ENCODE data around the gene ATP10B.
"Not testable (repeated sequence)": the region's sequence is repeated elsewhere in the genome, so short reads cannot be mapped to it uniquely, and the experiment has no call there.

The ATP10B gene

GRCh38 chr5:160757194-160757593 is 94.8 kb downstream of the ATP10B start:
- no peak for DNase-seq (ENCODE audit: low read depth)

- DNase-seq (ENCODE audit: low read depth), result no peak
Measured at GRCh38 chr5:160750938-160751657, 100.9 kb downstream of the ATP10B start.

- DNase-seq (ENCODE audit: low read depth), result no peak
Measured at GRCh38 chr5:160749682-160750081, 102.3 kb downstream of the ATP10B start.

- no peak for DNase-seq (ENCODE audit: low read depth)
Measured at GRCh38 chr5:160749026-160749425, 103.0 kb downstream of the ATP10B start.

GRCh38 chr5:160747987-160748386 is 104.0 kb downstream of the ATP10B start:
- no peak for DNase-seq (ENCODE audit: low read depth)

- no peak for DNase-seq (ENCODE audit: low read depth)
Measured at GRCh38 chr5:160747559-160747958, 104.5 kb downstream of the ATP10B start.

- no peak for DNase-seq (ENCODE audit: low read depth)
Measured at GRCh38 chr5:160744268-160745101, 107.5 kb downstream of the ATP10B start.

GRCh38 chr5:160743027-160743426 is 109.0 kb downstream of the ATP10B start:
- no peak for DNase-seq (ENCODE audit: low read depth)

- DNase-seq (ENCODE audit: low read depth), result no peak
Measured at GRCh38 chr5:160742446-160742845, 109.6 kb downstream of the ATP10B start.

GRCh38 chr5:160727296-160727997 is 124.6 kb downstream of the ATP10B start:
- no peak for DNase-seq (ENCODE audit: low read depth)

- no peak for DNase-seq (ENCODE audit: low read depth)
Measured at GRCh38 chr5:160726721-160727120, 125.3 kb downstream of the ATP10B start.

GRCh38 chr5:160720822-160721221 is 131.2 kb downstream of the ATP10B start:
- DNase-seq (ENCODE audit: low read depth), result no peak

- not testable (repeated sequence) for DNase-seq (ENCODE audit: low read depth)
Measured at GRCh38 chr5:160715508-160715907, 136.5 kb downstream of the ATP10B start.

GRCh38 chr5:160703547-160704189 is 148.3 kb downstream of the ATP10B start:
- DNase-seq (ENCODE audit: low read depth), result no peak

- no peak for DNase-seq (ENCODE audit: low read depth)
Measured at GRCh38 chr5:160702934-160703333, 149.1 kb downstream of the ATP10B start.

- no peak for DNase-seq (ENCODE audit: low read depth)
Measured at GRCh38 chr5:160702311-160702803, 149.7 kb downstream of the ATP10B start.

GRCh38 chr5:160701403-160701802 is 150.6 kb downstream of the ATP10B start:
- no peak for DNase-seq (ENCODE audit: low read depth)

- DNase-seq (ENCODE audit: low read depth), result no peak
Measured at GRCh38 chr5:160699301-160699700, 152.7 kb downstream of the ATP10B start.

GRCh38 chr5:160697281-160697680 is 154.7 kb downstream of the ATP10B start:
- DNase-seq (ENCODE audit: low read depth), result no peak

GRCh38 chr5:160694896-160695295 is 157.1 kb downstream of the ATP10B start:
- no peak for DNase-seq (ENCODE audit: low read depth)

- DNase-seq (ENCODE audit: low read depth), result no peak
Measured at GRCh38 chr5:160693831-160694465, 158.1 kb downstream of the ATP10B start.

GRCh38 chr5:160692271-160692670 is 159.7 kb downstream of the ATP10B start:
- DNase-seq (ENCODE audit: low read depth), result no peak
